GM19452 (cell line): Measurements from ENCODE around the gene GPR137.

Experiments
- ATAC-seq: cut with Tn5 transposase; IDR thresholded peaks from one replicate; pipeline ENCODE4 v1.9.1; 2021; ENCODE audit not compliant: unreplicated experiment

The GPR137 gene

GRCh38 chr11:64337538-64338249 lies 52.0 kb downstream of the GPR137 start:
- ATAC-seq, result no peak

GRCh38 chr11:64338716-64339115 lies 53.1 kb downstream of the GPR137 start:
- ATAC-seq, result no peak
